Measurements from ENCODE around the gene FLNC. TPM values are rescaled to one million over a fixed set of nuclear protein-coding genes. Genes with fewer than 3 reads are reported as not detected.

The FLNC gene
- polyA plus RNA-seq, 1 of the 3 experiments (the other 2 are of a cell fraction): 43.7 TPM

GRCh38 chr7:128906001-128906765 is 76.0 kb downstream of the FLNC start:
- Histone ChIP-seq H3K4me2 (no peak overlapping the region), H3K4me3 (ENCODE audit: low read depth in 2 of 2, low read length in 1 of 2) (no peak overlapping the region), H4K20me1 (ENCODE audit: insufficient read depth) (no peaks in the 10 kb centered on the region), H3F3A (replicated peaks; ENCODE audit: insufficient read depth) (no peaks in the 10 kb centered on the region), H3K9me3 (no peaks in the 10 kb centered on the region), H3K9ac (no peak overlapping the region), H3K27me3 (ENCODE audit: insufficient read depth) (peaks cover 8% of the 10 kb centered on the region; the same call in 1 of the 2 replicates), H3K4me1 (ENCODE audit: control insufficient read depth in 1 of 2, insufficient read depth in 2 of 2, low read depth in 1 of 2, low read length in 1 of 2) (peaks cover 0 to 9% of the 10 kb centered on the region in 2 experiments; a peak in 1 of 4 replicates), H3K9me2 (no peaks in the 10 kb centered on the region), H3K36me3 (replicated peaks in 1 of 2; ENCODE audit: control insufficient read depth in 1 of 2, insufficient read depth in 2 of 2, low read length in 1 of 2) (no peaks in the 10 kb centered on the region), H2AFZ (ENCODE audit: low read depth) (no peak overlapping the region), H3K27ac (ENCODE audit: low read depth in 2 of 2, low read length in 1 of 2) (no peak overlapping the region), H3K79me2 (ENCODE audit: insufficient read depth) (no peaks in the 10 kb centered on the region)
- no peak for TF ChIP-seq ELF1 (IDR thresholded peaks at IDR 0.05)
- no peak for TF ChIP-seq GABPA (IDR thresholded peaks at IDR 0.05; ENCODE audit: low read depth)
- TF ChIP-seq SIN3A (IDR thresholded peaks at IDR 0.05; ENCODE audit: borderline replicate concordance, low read depth, low read length): no peak
- TF ChIP-seq ZBTB33 (IDR thresholded peaks at IDR 0.05; ENCODE audit: borderline replicate concordance, low read depth): no peak
- TF ChIP-seq RCOR1 (IDR thresholded peaks at IDR 0.05; ENCODE audit: low read length): no peak
- no peak for TF ChIP-seq JUND (IDR thresholded peaks at IDR 0.05)
- no peak for TF ChIP-seq REST (IDR thresholded peaks at IDR 0.05; ENCODE audit: low read depth, low read length)
- TF ChIP-seq GATA2 (CRISPR knock-in tag; IDR thresholded peaks at IDR 0.05): no peak
- TF ChIP-seq SMC3 (IDR thresholded peaks at IDR 0.05; ENCODE audit: low read depth, low read length): no peak
- CTCF ChIA-PET: interaction anchor here (0.9 to 6.8 kb wide), 7 partner anchors 19 to 490 kb away, joined by 3 to 137 read pairs (median 5); no protein-coding TSS in a partner anchor
- POLR2A ChIA-PET: no interaction called here
- 57% methylated on average over 5 of the region's 5 CpGs for WGBS (ENCODE audit: low lambda C conversion rate)
- DNase-seq: peak; percentile 30

Measured in SK-N-SH (cell line).